Choroid plexus epithelial cell (primary cell): ENCODE measurements around the gene DHRS4.
A peak's percentile ranks its signal among the peaks of the same experiment; 100 is the strongest.

ENCODE experiments used
- DNase-seq: peaks from one replicate; pipeline ENCODE4 v3.0.0-alpha.2; 2010; ENCODE audit warnings: low read depth
- H3K4me3 ChIP-seq: 2 replicates; pipeline ENCODE4 v1.5.1; 2011; ENCODE audit warnings: low read depth, mild to moderate bottlenecking, control low read depth, low read length, moderate library complexity
- CTCF ChIP-seq: conservative IDR thresholded peaks from 2 replicates; pipeline ENCODE4 v1.5.1; 2011; ENCODE audit warnings: low read depth, mild to moderate bottlenecking, control low read depth, inconsistent platforms, low read length, moderate library complexity

The DHRS4 gene

GRCh38 chr14:23953464-23954278 lies at the start of gene DHRS4:
Gene DHRS4, plus strand, starts transcription at chr14:23953770. Its CDS starts 19 bp downstream, at chr14:23953789.
- peak; percentile 81 for DNase-seq
- TF ChIP-seq CTCF, result peak; percentile 93
- H3K4me3 ChIP-seq, result peak within 1 kb of the TSS; percentile 93

GRCh38 chr14:23910101-23910875 lies 43.3 kb upstream of the DHRS4 start:
- no peak overlapping the region for H3K4me3 ChIP-seq
- peak; percentile 96 for TF ChIP-seq CTCF
- DNase-seq, result peak; percentile 78

GRCh38 chr14:23910876-23911210 lies 42.7 kb upstream of the DHRS4 start:
- H3K4me3 ChIP-seq, result no peak overlapping the region
- no peak for TF ChIP-seq CTCF
- no peak for DNase-seq

DNA sequence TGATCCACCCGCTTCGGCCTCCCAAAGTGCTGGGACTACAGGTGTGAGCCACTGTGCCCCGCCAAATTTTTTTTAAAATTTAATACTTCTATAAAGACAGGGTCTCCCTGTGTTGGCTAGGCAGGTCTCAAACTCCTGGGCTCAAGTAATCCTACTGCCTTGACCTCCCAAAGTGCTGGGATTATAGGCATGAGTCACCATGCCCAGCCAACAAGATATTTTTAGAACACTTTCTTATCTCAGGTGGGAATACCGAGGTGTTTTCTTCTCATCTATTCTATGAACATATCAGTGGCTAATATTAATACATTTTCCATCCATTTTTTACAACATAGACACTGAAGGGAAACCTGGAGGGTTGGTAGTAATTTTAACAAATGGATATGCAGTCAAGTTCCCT lies 38.0 kb upstream of the DHRS4 start:
- TF ChIP-seq CTCF, result no peak
- no peak for DNase-seq
- no peak overlapping the region for H3K4me3 ChIP-seq

DNA sequence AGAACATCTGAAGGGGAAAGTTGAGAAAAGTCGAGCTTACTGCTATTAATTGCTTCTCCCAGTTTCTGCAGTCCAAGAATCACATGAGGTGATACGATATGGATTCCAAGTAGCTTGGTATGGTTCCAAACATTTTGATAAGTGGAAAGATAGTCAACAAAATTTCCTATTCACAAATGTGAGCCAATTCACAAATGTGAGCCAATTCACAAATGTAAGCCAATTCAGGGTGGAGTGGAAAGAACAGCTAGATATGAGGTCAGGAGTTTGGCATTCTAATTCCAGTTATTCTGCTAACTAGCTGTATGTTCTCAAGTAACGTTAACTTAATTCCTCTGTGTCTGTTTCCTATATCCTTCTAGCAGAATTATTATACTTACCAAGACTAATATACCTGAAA lies 37.6 kb upstream of the DHRS4 start:
- H3K4me3 ChIP-seq, result no peak overlapping the region
- TF ChIP-seq CTCF, result no peak
- no peak for DNase-seq

GRCh38 chr14:23916446-23916845 lies 37.1 kb upstream of the DHRS4 start:
- DNase-seq, result no peak
- H3K4me3 ChIP-seq, result no peak overlapping the region
- TF ChIP-seq CTCF, result no peak

GRCh38 chr14:23922545-23922944 lies 31.0 kb upstream of the DHRS4 start:
- TF ChIP-seq CTCF, result no peak
- DNase-seq, result no peak

More at GRCh38 chr14:23922545-23922944, 31.0 kb upstream of the DHRS4 start:
- H3K4me3 ChIP-seq, result no peak overlapping the region
